Hepatocyte (in vitro differentiated cells): ENCODE measurements around the gene GLRA2. TPM values are rescaled to one million over a fixed set of nuclear protein-coding genes. Genes with fewer than 3 reads are reported as not detected.
A peak's percentile ranks its signal among the peaks of the same experiment; 100 is the strongest.

Source experiments
- DNase-seq: peaks from one replicate; pipeline ENCODE4 v3.0.0-alpha.2; 2016; ENCODE audit warnings: low spot score
- H2AFZ ChIP-seq: fragments of 200-600 bp; sonication (generic); 2 replicates; pipeline ENCODE4 v1.6.0; 2016; ENCODE audit warnings: antibody characterized with exemption, mild to moderate bottlenecking
- H3K27ac ChIP-seq: fragments of 200-600 bp; sonication (generic); 2 replicates; pipeline ENCODE4 v1.5.1; 2016; ENCODE audit warnings: mild to moderate bottlenecking
- H3K27me3 ChIP-seq: fragments of 200-600 bp; sonication (generic); 2 replicates; pipeline ENCODE4 v1.6.1; 2016
- H3K36me3 ChIP-seq: fragments of 200-600 bp; sonication (generic); replicated peaks from 2 replicates; pipeline ENCODE4 v1.5.1; 2016; ENCODE audit warnings: low read depth; ENCODE audit not compliant: insufficient read depth
- H3K4me1 ChIP-seq: fragments of 200-600 bp; sonication (generic); 2 replicates; pipeline ENCODE4 v1.5.1; 2016; ENCODE audit warnings: mild to moderate bottlenecking, moderate library complexity; ENCODE audit not compliant: insufficient read depth
- H3K4me2 ChIP-seq: fragments of 200-600 bp; sonication (generic); 2 replicates; pipeline ENCODE4 v1.6.0; 2016
- H3K4me3 ChIP-seq: fragments of 200-600 bp; sonication (generic); 2 replicates; pipeline ENCODE4 v1.5.1; 2016; ENCODE audit warnings: mild to moderate bottlenecking
- H3K79me2 ChIP-seq: fragments of 200-600 bp; sonication (generic); 2 replicates; pipeline ENCODE4 v1.6.0; 2017; ENCODE audit warnings: mild to moderate bottlenecking
- H3K9me2 ChIP-seq: fragments of 200-600 bp; sonication (generic); replicated peaks from 2 replicates; pipeline ENCODE4 v1.6.0; 2017; ENCODE audit warnings: mild to moderate bottlenecking; ENCODE audit not compliant: insufficient read depth
- H3K9me3 ChIP-seq: fragments of 200-600 bp; sonication (generic); 2 replicates; pipeline ENCODE4 v1.5.1; 2016; ENCODE audit warnings: low read depth, mild to moderate bottlenecking
- H4K20me1 ChIP-seq: fragments of 200-600 bp; sonication (generic); 2 replicates; pipeline ENCODE4 v1.6.0; 2016; ENCODE audit warnings: mild to moderate bottlenecking; ENCODE audit not compliant: insufficient read depth, poor library complexity, severe bottlenecking
- CTCF ChIP-seq: fragments of 200-600 bp; sonication (generic); IDR thresholded peaks from 2 replicates; pipeline ENCODE4 v1.5.1; 2016; ENCODE audit warnings: antibody characterized with exemption, mild to moderate bottlenecking; ENCODE audit not compliant: poor library complexity
- EZH2 ChIP-seq: fragments of 200-600 bp; sonication (generic); IDR thresholded peaks from 2 replicates; pipeline ENCODE4 v1.6.1; 2016; ENCODE audit warnings: antibody characterized with exemption, mild to moderate bottlenecking, borderline replicate concordance
- EZH2phosphoT487 ChIP-seq: fragments of 200-600 bp; sonication (generic); IDR thresholded peaks from one replicate; pipeline ENCODE4 v1.6.1; 2018; ENCODE audit warnings: antibody characterized with exemption, mild to moderate bottlenecking, low read depth, moderate library complexity; ENCODE audit not compliant: unreplicated experiment, severe bottlenecking
- WGBS: methylation state at CpG from one replicate; pipeline ENCODE4 v1.1.6; 2016; ENCODE audit warnings: low lambda C conversion rate; ENCODE audit errors: missing lambda C conversion rate; 5-methylcytosine and 5-hydroxymethylcytosine counted together
- polyA plus RNA-seq: library from polyadenylated mRNA; unstranded; fragments of >200 nt; fragmentation: Nextera tagmentation; extraction: Ambion mirVana; gene quantifications from 2 replicates; pipeline ENCODE4 v1.2.1, GENCODE V29; 2016
- total RNA-seq: library from RNA; depleted of rRNA; stranded (reverse); fragments of >200 nt; gene quantifications from 2 replicates; pipeline ENCODE4 v1.2.3, GENCODE V29; 2014

GLRA2 gene
- total and polyA plus RNA-seq, 2 experiments from 2014 or later, result not detected

DNA sequence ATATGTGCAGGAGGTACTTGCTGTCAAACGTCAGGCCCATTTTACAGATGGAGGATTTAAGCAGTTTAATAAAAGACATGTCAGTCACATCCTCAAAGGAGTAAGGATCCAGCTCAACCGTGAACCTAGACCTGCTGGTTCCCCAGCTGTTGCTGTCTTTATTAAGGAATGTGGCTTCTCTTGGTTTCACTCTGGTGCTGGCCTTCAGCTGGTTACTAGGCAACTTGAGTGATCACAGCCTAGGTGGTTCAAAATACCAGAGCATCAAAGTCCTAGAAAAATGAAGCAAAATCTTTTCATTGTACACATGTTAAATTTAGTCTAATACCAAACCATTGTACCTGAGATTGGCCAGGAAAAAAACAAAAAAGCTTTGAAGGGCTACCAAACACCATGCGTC, 32.7 kb upstream of the GLRA2 start:
- Histone ChIP-seq H3K27me3 (no peaks in the 10 kb centered on the region), H3K79me2 (no peaks in the 10 kb centered on the region), H3K4me3 (no peak overlapping the region), H4K20me1 (no peaks in the 10 kb centered on the region), H3K9me2 (no peaks in the 10 kb centered on the region), H3K9me3 (peaks cover 6% of the 10 kb centered on the region), H2AFZ (peak overlapping the region; percentile 30), H3K4me1 (no peaks in the 10 kb centered on the region), H3K27ac (peak overlapping the region; percentile 15), H3K36me3 (no peaks in the 10 kb centered on the region), H3K4me2 (no peak overlapping the region)
- DNase-seq, result no peak
- TF ChIP-seq EZH2 (no peak), CTCF (no peak), EZH2phosphoT487 (no peak)
- WGBS, result 67% methylated on average over 3 of the region's 3 CpGs

GRCh38 chrX:14497184-14497666, 32.1 kb upstream of the GLRA2 start:
- Histone ChIP-seq H3K79me2 (no peaks in the 10 kb centered on the region), H3K4me2 (peak overlapping the region; percentile 53), H3K27ac (peak overlapping the region; percentile 15), H3K27me3 (no peaks in the 10 kb centered on the region), H4K20me1 (no peaks in the 10 kb centered on the region), H3K9me2 (no peaks in the 10 kb centered on the region), H3K9me3 (peaks cover 6% of the 10 kb centered on the region), H2AFZ (peak overlapping the region; percentile 30), H3K4me1 (no peaks in the 10 kb centered on the region), H3K36me3 (no peaks in the 10 kb centered on the region), H3K4me3 (no peak overlapping the region)
- TF ChIP-seq EZH2 (no peak), CTCF (no peak), EZH2phosphoT487 (no peak)
- no peak for DNase-seq
- 60% methylated on average over 4 of the region's 4 CpGs for WGBS

DNA sequence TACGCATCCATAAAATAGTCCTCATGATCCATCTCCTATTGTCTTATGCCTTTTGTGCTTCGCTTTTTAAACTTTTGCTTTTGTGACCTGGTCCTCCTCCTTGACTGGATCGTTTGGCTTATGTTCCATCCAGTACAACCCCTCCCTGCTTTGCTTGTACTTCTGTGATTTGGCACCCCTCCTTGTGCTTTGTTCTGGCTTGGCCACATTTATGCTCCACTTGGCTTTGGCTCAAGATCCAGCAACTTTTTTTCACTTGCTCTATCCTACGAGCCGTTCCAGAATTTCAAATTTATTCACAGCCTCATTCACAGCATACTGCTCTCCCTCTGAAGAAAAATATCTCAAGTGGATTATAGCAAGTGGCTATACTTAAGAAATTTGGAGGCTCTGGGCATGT, 28.0 kb upstream of the GLRA2 start:
- H3K36me3 ChIP-seq, result no peaks in the 10 kb centered on the region
- H3K4me2 ChIP-seq, result no peak overlapping the region
- H3K9me2 ChIP-seq, result no peaks in the 10 kb centered on the region
- H4K20me1 ChIP-seq, result no peaks in the 10 kb centered on the region
- H3K27me3 ChIP-seq, result no peaks in the 10 kb centered on the region
- TF ChIP-seq EZH2phosphoT487 (no peak), CTCF (no peak), EZH2 (no peak)
- H3K4me1 ChIP-seq, result no peaks in the 10 kb centered on the region
- H3K27ac ChIP-seq, result no peak overlapping the region
- H2AFZ ChIP-seq, result no peak overlapping the region
- no peaks in the 10 kb centered on the region for H3K79me2 ChIP-seq
- H3K9me3 ChIP-seq, result peaks cover 3% of the 10 kb centered on the region
- 90% methylated on average over 5 of the region's 5 CpGs for WGBS
- H3K4me3 ChIP-seq, result no peak overlapping the region
- DNase-seq, result no peak
